H1 (cell line): ENCODE measurements around the gene OXLD1.

Experiments
- CTCF ChIP-seq, 3 experiments: IDR thresholded peaks; 1 replicate in 2 of 3; 2 replicates in 1 of 3; pipeline versions ENCODE4 v1.5.1 to v1.6.1; 2011; ENCODE audit warnings: low read length in 3 of 3, mild to moderate bottlenecking in 3 of 3, inconsistent platforms in 2 of 3, low read depth in 1 of 3, moderate library complexity in 1 of 3; ENCODE audit not compliant: insufficient read depth in 1 of 3; ENCODE audit errors: control extremely low read depth in 1 of 3
- JUN ChIP-seq: IDR thresholded peaks from 2 replicates; pipeline ENCODE4 v1.6.1; 2011; ENCODE audit warnings: low read depth, mild to moderate bottlenecking, improper control_type of control experiment, low read length
- POLR2A ChIP-seq, 2 experiments: IDR thresholded peaks; 1 replicate in 1 of 2; 2 replicates in 1 of 2; pipeline ENCODE4 v1.6.1; 2011; ENCODE audit warnings: low read depth in 2 of 2, low read length in 2 of 2, mild to moderate bottlenecking in 2 of 2; ENCODE audit errors: control extremely low read depth in 1 of 2
- SIN3A ChIP-seq, 2 experiments: IDR thresholded peaks in 1 of 2; conservative IDR thresholded peaks in 1 of 2; 2 replicates each; pipeline ENCODE4 v1.6.1; 2011 to 2012; ENCODE audit warnings: low read length in 2 of 2, improper control_type of control experiment in 1 of 2, low read depth in 1 of 2, mild to moderate bottlenecking in 1 of 2
- SIX5 ChIP-seq: IDR thresholded peaks from 2 replicates; pipeline ENCODE4 v1.6.1; 2011; ENCODE audit warnings: mild to moderate bottlenecking, low read depth, low read length
- TCF12 ChIP-seq: IDR thresholded peaks from 2 replicates; pipeline ENCODE4 v1.6.1; 2011; ENCODE audit warnings: low read depth, mild to moderate bottlenecking, low read length

GRCh38 chr17:81656835-81657234 is 9.6 kb downstream of the OXLD1 start:
- TF ChIP-seq SIX5: no peak
- no peak for TF ChIP-seq CTCF (IDR thresholded peaks at IDR 0.05; ENCODE audit: control extremely low read depth in 1 of 3, insufficient read depth in 1 of 3, low read depth in 1 of 3, low read length in 3 of 3)
- no peak for TF ChIP-seq TCF12
- no peak for TF ChIP-seq POLR2A (IDR thresholded peaks at IDR 0.05; ENCODE audit: control extremely low read depth in 1 of 2, low read depth in 2 of 2, low read length in 2 of 2)
- TF ChIP-seq JUN: no peak
- TF ChIP-seq SIN3A (conservative IDR thresholded peaks at IDR 0.05 in 1 of 2, IDR thresholded peaks at IDR 0.05 in 1 of 2; ENCODE audit: low read depth in 1 of 2, low read length in 2 of 2): no peak
